NT2/D1 (cell line): Measurements from ENCODE around the gene CPLX1.

Experiments
- DNase-seq: peaks from one replicate; pipeline ENCODE4 v3.0.0-alpha.2; 2011; ENCODE audit warnings: low read depth, low spot score
- H3K27me3 ChIP-seq: 2 replicates; pipeline ENCODE4 v1.6.0; 2011; ENCODE audit warnings: mild to moderate bottlenecking; ENCODE audit not compliant: insufficient read length, insufficient read depth
- H3K36me3 ChIP-seq: 2 replicates; pipeline ENCODE4 v1.6.1; 2011; ENCODE audit warnings: mild to moderate bottlenecking, low read length, mixed read lengths; ENCODE audit not compliant: insufficient read depth, insufficient read length
- H3K4me1 ChIP-seq: 2 replicates; pipeline ENCODE4 v1.5.1; 2011; ENCODE audit not compliant: insufficient read depth, insufficient read length
- H3K4me3 ChIP-seq: 2 replicates; pipeline ENCODE4 v1.5.1; 2011; ENCODE audit warnings: low read depth; ENCODE audit not compliant: insufficient read length
- H3K9ac ChIP-seq: 2 replicates; pipeline ENCODE4 v1.6.0; 2011; ENCODE audit warnings: low read depth; ENCODE audit not compliant: insufficient read length
- H3K9me3 ChIP-seq: 2 replicates; pipeline ENCODE4 v1.5.1; 2011; ENCODE audit warnings: mild to moderate bottlenecking, low read length; ENCODE audit not compliant: insufficient read depth
- SUZ12 ChIP-seq: IDR thresholded peaks from 2 replicates; pipeline ENCODE4 v1.6.1; 2011; ENCODE audit not compliant: insufficient read length, insufficient read depth; ENCODE audit errors: extremely low read depth
- YY1 ChIP-seq: IDR thresholded peaks from 2 replicates; pipeline ENCODE4 v1.6.1; 2011; ENCODE audit not compliant: insufficient read length, insufficient read depth
- ZNF274 ChIP-seq: IDR thresholded peaks from 2 replicates; pipeline ENCODE4 v1.6.1; 2011; ENCODE audit warnings: mild to moderate bottlenecking, low read depth, low read length

Gene CPLX1

GRCh38 chr4:795726-796119, 30.2 kb downstream of the CPLX1 start:
- Histone ChIP-seq H3K4me3 (peak overlapping the region; percentile 51), H3K36me3 (no peaks in the 10 kb centered on the region), H3K27me3 (peaks cover 46% of the 10 kb centered on the region), H3K9me3 (no peaks in the 10 kb centered on the region), H3K4me1 (peaks cover 27% of the 10 kb centered on the region), H3K9ac (peak overlapping the region; percentile 15)
- TF ChIP-seq SUZ12, result peak; percentile 18
- no peak for TF ChIP-seq ZNF274
- no peak for DNase-seq

DNA sequence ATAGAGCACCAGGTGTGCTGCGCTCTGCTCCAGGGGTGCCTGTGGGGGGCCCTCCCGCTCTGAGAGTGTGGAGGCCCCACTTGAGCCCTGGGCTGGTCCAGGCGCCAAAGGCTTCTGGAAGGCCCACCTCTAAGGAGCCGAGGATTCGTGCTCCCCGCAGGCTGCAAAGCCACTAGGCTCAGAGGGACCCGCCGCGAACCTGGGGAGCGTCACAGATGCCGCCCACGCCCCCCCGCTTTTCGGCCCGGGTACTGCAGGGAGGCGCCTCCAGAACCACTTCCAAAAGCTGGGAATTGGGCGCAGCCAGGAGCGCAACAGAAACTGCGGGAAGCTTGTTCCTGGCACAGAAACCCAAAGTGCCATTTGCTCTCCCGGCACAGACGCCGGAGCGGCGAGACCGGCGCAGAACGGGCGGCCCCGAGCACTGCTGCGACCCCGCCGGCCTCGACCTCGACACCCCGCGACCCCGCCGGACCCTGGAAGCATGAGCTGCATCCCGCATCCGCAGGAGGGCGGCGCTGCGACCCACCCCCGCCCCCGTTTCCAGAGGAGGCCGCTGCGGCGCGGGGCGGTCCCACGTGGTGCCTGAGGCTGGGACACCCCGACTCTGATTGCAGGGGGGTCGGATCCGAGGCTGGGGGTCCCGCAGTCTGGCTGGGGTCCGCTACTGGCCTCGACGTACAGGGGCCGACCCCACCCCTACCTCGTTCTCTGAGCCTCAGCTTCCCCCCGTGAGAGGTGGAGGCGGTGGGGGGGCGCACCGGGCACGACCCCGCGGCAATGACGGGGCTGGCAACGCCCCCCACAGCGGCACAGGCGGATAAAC, 30.8 kb downstream of the CPLX1 start:
- TF ChIP-seq SUZ12, result peak; percentile 82
- no peak for TF ChIP-seq ZNF274
- TF ChIP-seq YY1, result no peak
- H3K36me3 ChIP-seq, result no peaks in the 10 kb centered on the region
- peak overlapping the region; percentile 15 for H3K9ac ChIP-seq
- H3K4me1 ChIP-seq, result peaks cover 32% of the 10 kb centered on the region
- H3K4me3 ChIP-seq, result peak overlapping the region; percentile 51
- DNase-seq, result no peak
- H3K9me3 ChIP-seq, result no peaks in the 10 kb centered on the region
- peaks cover 50% of the 10 kb centered on the region for H3K27me3 ChIP-seq

- TF ChIP-seq ZNF274 (no peak), SUZ12 (no peak), YY1 (no peak)
- H3K36me3 ChIP-seq, result no peaks in the 10 kb centered on the region
- peaks cover 32% of the 10 kb centered on the region for H3K4me1 ChIP-seq
- no peaks in the 10 kb centered on the region for H3K9me3 ChIP-seq
- H3K4me3 ChIP-seq, result no peak overlapping the region
- no peak overlapping the region for H3K9ac ChIP-seq
- no peak for DNase-seq
- H3K27me3 ChIP-seq, result peaks cover 53% of the 10 kb centered on the region
Observed at GRCh38 chr4:793941-794621, 31.8 kb downstream of the CPLX1 start.

GRCh38 chr4:793093-793861, 32.7 kb downstream of the CPLX1 start:
- Histone ChIP-seq H3K4me3 (no peak overlapping the region), H3K4me1 (peaks cover 36% of the 10 kb centered on the region), H3K9ac (peak overlapping the region; percentile 39), H3K9me3 (no peaks in the 10 kb centered on the region), H3K36me3 (no peaks in the 10 kb centered on the region), H3K27me3 (peaks cover 53% of the 10 kb centered on the region)
- no peak for DNase-seq
- no peak for TF ChIP-seq YY1
- no peak for TF ChIP-seq SUZ12
- TF ChIP-seq ZNF274, result no peak

DNA sequence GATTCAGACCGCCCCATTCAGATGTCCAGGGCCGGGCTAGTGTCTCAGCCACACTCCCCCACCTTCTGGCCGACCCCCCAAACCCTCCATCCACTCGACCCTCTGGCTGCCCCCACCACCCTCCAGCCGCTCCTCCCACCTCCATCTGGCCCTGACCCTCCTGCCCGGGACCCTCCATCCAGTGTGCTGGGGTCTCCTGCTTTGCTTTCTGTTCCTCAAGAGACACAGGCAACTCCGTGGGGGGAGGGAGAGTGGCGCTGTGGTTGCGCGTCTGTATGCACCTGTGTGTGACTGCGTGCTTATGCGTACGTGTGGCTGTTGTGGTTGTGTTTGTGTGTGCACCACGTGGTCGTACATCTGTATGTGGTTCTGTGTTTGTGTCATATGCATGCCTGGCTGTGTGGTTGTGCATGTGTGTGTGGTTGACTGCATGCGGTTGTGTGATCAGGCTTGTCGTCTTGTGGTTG, 33.3 kb downstream of the CPLX1 start:
- H3K4me1 ChIP-seq, result peaks cover 36% of the 10 kb centered on the region
- no peaks in the 10 kb centered on the region for H3K9me3 ChIP-seq
- no peak overlapping the region for H3K4me3 ChIP-seq
- DNase-seq, result no peak
- peak overlapping the region; percentile 39 for H3K9ac ChIP-seq
- H3K27me3 ChIP-seq, result peaks cover 53% of the 10 kb centered on the region
- no peaks in the 10 kb centered on the region for H3K36me3 ChIP-seq
- TF ChIP-seq ZNF274, result no peak
- no peak for TF ChIP-seq YY1
- no peak for TF ChIP-seq SUZ12

DNA sequence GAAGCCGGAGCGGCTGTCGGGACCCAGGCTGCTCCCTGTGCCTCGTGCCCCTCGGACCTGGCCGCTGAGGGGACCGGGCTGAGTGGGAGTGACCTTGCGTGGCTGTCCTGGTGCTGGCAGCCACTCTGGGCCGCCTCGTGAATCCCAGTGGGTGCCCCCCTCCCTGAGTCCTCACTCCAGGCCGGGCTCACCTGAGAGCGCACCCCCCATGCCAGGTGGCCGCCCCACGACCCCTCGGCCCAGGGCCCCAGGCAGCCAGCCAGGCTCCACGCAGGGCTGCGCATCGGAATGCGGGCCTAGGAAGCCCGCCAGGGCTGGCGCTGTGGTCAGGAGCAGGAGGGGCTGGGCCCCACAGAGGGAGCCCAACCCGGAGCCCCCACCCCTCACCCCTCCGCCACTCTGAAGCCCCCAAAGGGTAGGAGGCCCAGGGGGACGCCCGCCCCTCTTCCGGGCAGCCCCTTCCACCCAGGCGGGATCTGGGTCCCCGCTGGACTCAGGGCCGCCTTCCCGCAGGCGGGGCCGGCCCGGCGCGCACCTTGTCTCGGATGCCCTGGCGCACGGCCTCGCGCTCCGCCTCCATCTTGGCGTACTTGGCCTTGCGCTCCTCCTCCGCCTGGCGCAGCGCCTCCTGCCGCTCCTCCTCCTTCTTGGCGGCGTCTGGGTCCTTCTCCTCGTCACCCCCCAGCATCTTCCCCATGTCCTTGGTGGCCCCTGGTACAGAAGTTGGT, 33.9 kb downstream of the CPLX1 start:
- TF ChIP-seq YY1 (no peak), ZNF274 (no peak), SUZ12 (no peak)
- peaks cover 51% of the 10 kb centered on the region for H3K27me3 ChIP-seq
- no peak for DNase-seq
- H3K9me3 ChIP-seq, result no peaks in the 10 kb centered on the region
- no peak overlapping the region for H3K4me3 ChIP-seq
- H3K36me3 ChIP-seq, result no peaks in the 10 kb centered on the region
- H3K9ac ChIP-seq, result no peak overlapping the region
- H3K4me1 ChIP-seq, result peaks cover 41% of the 10 kb centered on the region
